ENCODE results near the gene ZCCHC7.
"Not testable (repeated sequence)": the region's sequence is repeated elsewhere in the genome, so short reads cannot be mapped to it uniquely, and the experiment has no call there.

Gene ZCCHC7

GRCh38 chr9:37119907-37120842, at the start of gene ZCCHC7:
TSS of gene ZCCHC7 (plus strand) at chr9:37120574.
- DNase-seq (ENCODE audit: low spot score), result peak; percentile 96

GRCh38 chr9:37074790-37075189, 45.6 kb upstream of the ZCCHC7 start:
- not testable (repeated sequence) for DNase-seq (ENCODE audit: low spot score)

GRCh38 chr9:37079370-37080164, 40.8 kb upstream of the ZCCHC7 start:
- DNase-seq (ENCODE audit: low spot score), result peak; percentile 94

- DNase-seq (ENCODE audit: low spot score), result not testable (repeated sequence)
Measured at GRCh38 chr9:37080165-37080628, 40.2 kb upstream of the ZCCHC7 start.

GRCh38 chr9:37081507-37081906, 38.9 kb upstream of the ZCCHC7 start:
- DNase-seq (ENCODE audit: low spot score), result not testable (repeated sequence)

- DNase-seq (ENCODE audit: low spot score), result no peak
Measured at GRCh38 chr9:37082214-37082765, 38.1 kb upstream of the ZCCHC7 start.

GRCh38 chr9:37083654-37084053, 36.7 kb upstream of the ZCCHC7 start:
- no peak for DNase-seq (ENCODE audit: low spot score)

- DNase-seq (ENCODE audit: low spot score), result no peak
Measured at GRCh38 chr9:37085233-37085632, 35.1 kb upstream of the ZCCHC7 start.

GRCh38 chr9:37092714-37093295, 27.6 kb upstream of the ZCCHC7 start:
- DNase-seq (ENCODE audit: low spot score), result not testable (repeated sequence)

GRCh38 chr9:37094751-37095150, 25.6 kb upstream of the ZCCHC7 start:
- DNase-seq (ENCODE audit: low spot score), result no peak

GRCh38 chr9:37096628-37097027, 23.7 kb upstream of the ZCCHC7 start:
- DNase-seq (ENCODE audit: low spot score), result no peak

- no peak for DNase-seq (ENCODE audit: low spot score)
Measured at GRCh38 chr9:37097294-37097693, 23.1 kb upstream of the ZCCHC7 start.

- DNase-seq (ENCODE audit: low spot score), result no peak
Measured at GRCh38 chr9:37100327-37100726, 20.0 kb upstream of the ZCCHC7 start.

- no peak for DNase-seq (ENCODE audit: low spot score)
Measured at GRCh38 chr9:37100741-37101140, 19.6 kb upstream of the ZCCHC7 start.

- no peak for DNase-seq (ENCODE audit: low spot score)
Measured at GRCh38 chr9:37102486-37102885, 17.9 kb upstream of the ZCCHC7 start.

- no peak for DNase-seq (ENCODE audit: low spot score)
Measured at GRCh38 chr9:37104183-37104889, 16.0 kb upstream of the ZCCHC7 start.

- DNase-seq (ENCODE audit: low spot score), result no peak
Measured at GRCh38 chr9:37105234-37105633, 15.1 kb upstream of the ZCCHC7 start.

- DNase-seq (ENCODE audit: low spot score), result peak; percentile 23
Measured at GRCh38 chr9:37107701-37108100, 12.7 kb upstream of the ZCCHC7 start.

- not testable (repeated sequence) for DNase-seq (ENCODE audit: low spot score)
Measured at GRCh38 chr9:37114442-37114841, 5.9 kb upstream of the ZCCHC7 start.

GRCh38 chr9:37117956-37118355, 2.4 kb upstream of the ZCCHC7 start:
- DNase-seq (ENCODE audit: low spot score), result no peak

- DNase-seq (ENCODE audit: low spot score), result no peak
Measured at GRCh38 chr9:37119360-37119759, 1.0 kb upstream of the ZCCHC7 start.

All from CD4-positive, alpha-beta T cell treated with Interleukin-6 at 100 ng/mL for 8 hours (primary cell).